ENCODE data around the gene MORC2. TPM values are rescaled to one million over a fixed set of nuclear protein-coding genes. Genes with fewer than 3 reads are reported as not detected.
A peak's percentile ranks its signal among the peaks of the same experiment; 100 is the strongest.

The MORC2 gene
- total RNA-seq, 1 donor from 2014 or later, result 19.3 TPM

GRCh38 chr22:30875481-30876215 is 92.9 kb downstream of the MORC2 start:
- ATAC-seq, result no peak
- no peak for TF ChIP-seq CTCF (IDR thresholded peaks at IDR 0.05)
- no peaks in the 10 kb centered on the region for H3K9me3 ChIP-seq
- H3K36me3 ChIP-seq, result no peaks in the 10 kb centered on the region
- H3K27ac ChIP-seq, result no peak overlapping the region
- H3K4me3 ChIP-seq, result no peak overlapping the region
- no peaks in the 10 kb centered on the region for H3K27me3 ChIP-seq (ENCODE audit: low read depth)
- H3K4me1 ChIP-seq, result no peaks in the 10 kb centered on the region
- DNase-seq, result peak; percentile 36
- intact Hi-C loops (cut with DNase I), result no loop called here

Other genes starting within 250 kb of the MORC2 start
- 64.4 TPM for gene TUG1, start 491 bp upstream of the MORC2 start, total RNA-seq
- gene SMTN, start 112.5 kb upstream of the MORC2 start, total RNA-seq, result 44.8 TPM
- gene SELENOM, start 138.8 kb upstream of the MORC2 start, total RNA-seq, result 86.8 TPM
- 4.6 TPM for gene INPP5J, start 154.2 kb upstream of the MORC2 start, total RNA-seq
- gene PLA2G3, start 171.7 kb upstream of the MORC2 start, total RNA-seq, result 5.0 TPM
- 32.4 TPM for gene RNF185, start 191.4 kb upstream of the MORC2 start, total RNA-seq
- gene LIMK2, start 243.5 kb upstream of the MORC2 start, total RNA-seq, result 61.2 TPM

Data from lower lobe of right lung (tissue), 2 donors.